ENCODE results near the gene ADAM22.

- TF ChIP-seq CTCF (IDR thresholded peaks at IDR 0.05) = no peak
- TF ChIP-seq POLR2A (IDR thresholded peaks at IDR 0.05) = no peak
These were observed 289.2 kb downstream of the ADAM22 start for GRCh38 chr7:88223265-88223664.

Measured in right lobe of liver (tissue), 4 donors.